ENCODE results near the gene PSMA6. TPM values are rescaled to one million over a fixed set of nuclear protein-coding genes. Genes with fewer than 3 reads are reported as not detected.

Gene PSMA6
- total and polyA plus RNA-seq, 10 of the 15 experiments (the other 5 are each of a cell fraction or from before 2014, with no cell fraction given): 267 to 1,363 (median 402) TPM

DNA sequence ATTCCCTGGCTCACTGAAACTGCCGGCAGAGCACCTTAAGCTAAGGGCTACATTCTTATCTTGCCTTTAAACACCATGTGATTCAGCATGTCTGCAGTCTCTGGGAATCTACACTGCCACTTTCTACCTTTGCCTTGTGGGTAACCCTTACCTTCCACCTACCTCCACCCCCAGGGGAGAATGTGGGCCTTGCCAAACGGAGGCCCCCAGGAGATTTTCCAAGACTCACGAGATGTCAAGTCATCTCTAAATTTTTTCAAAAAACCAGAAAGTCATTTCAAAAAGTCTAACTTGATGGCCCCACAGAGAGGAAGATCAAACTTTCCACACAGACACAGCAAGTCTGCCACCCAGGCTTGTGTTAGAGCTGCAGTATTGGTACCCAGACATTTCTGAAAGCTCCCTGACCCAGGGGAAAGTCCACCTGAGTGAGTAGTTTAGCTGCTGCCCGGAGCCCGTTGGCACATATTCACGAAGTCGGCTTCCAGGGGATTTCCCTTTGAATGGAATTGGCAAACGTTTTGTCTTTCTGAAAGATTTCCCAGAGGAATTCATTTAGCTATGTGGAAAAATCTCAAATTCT lies 4.7 kb upstream of the PSMA6 start (continued):
- TF ChIP-seq, protein P1, sequence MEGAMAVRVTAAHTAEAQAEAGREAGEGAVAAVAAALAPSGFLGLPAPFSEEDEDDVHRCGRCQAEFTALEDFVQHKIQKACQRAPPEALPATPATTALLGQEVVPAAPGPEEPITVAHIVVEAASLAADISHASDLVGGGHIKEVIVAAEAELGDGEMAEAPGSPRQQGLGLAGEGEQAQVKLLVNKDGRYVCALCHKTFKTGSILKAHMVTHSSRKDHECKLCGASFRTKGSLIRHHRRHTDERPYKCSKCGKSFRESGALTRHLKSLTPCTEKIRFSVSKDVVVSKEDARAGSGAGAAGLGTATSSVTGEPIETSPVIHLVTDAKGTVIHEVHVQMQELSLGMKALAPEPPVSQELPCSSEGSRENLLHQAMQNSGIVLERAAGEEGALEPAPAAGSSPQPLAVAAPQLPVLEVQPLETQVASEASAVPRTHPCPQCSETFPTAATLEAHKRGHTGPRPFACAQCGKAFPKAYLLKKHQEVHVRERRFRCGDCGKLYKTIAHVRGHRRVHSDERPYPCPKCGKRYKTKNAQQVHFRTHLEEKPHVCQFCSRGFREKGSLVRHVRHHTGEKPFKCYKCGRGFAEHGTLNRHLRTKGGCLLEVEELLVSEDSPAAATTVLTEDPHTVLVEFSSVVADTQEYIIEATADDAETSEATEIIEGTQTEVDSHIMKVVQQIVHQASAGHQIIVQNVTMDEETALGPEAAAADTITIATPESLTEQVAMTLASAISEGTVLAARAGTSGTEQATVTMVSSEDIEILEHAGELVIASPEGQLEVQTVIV (IDR thresholded peaks at IDR 0.05; ENCODE audit: borderline replicate concordance, partially characterized antibody): no peak
- TF ChIP-seq GABPA (IDR thresholded peaks at IDR 0.05; ENCODE audit: low read depth): 0 out of 2 replicates have a peak, but pooled peaks have one; percentile 3
- no peak for TF ChIP-seq SREBF2 (IDR thresholded peaks at IDR 0.05; ENCODE audit: low read length)
- no peak for TF ChIP-seq CREB1 (IDR thresholded peaks at IDR 0.05; ENCODE audit: low read depth)
- TF ChIP-seq, protein P2, sequence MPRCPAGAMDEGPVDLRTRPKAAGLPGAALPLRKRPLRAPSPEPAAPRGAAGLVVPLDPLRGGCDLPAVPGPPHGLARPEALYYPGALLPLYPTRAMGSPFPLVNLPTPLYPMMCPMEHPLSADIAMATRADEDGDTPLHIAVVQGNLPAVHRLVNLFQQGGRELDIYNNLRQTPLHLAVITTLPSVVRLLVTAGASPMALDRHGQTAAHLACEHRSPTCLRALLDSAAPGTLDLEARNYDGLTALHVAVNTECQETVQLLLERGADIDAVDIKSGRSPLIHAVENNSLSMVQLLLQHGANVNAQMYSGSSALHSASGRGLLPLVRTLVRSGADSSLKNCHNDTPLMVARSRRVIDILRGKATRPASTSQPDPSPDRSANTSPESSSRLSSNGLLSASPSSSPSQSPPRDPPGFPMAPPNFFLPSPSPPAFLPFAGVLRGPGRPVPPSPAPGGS (IDR thresholded peaks at IDR 0.05; ENCODE audit: borderline replicate concordance, insufficient read depth, low read depth, low read length, poor library complexity, severe bottlenecking): no peak
- no peak for TF ChIP-seq IRF4 (IDR thresholded peaks at IDR 0.05; ENCODE audit: low read depth, low read length)
- TF ChIP-seq, protein P3, sequence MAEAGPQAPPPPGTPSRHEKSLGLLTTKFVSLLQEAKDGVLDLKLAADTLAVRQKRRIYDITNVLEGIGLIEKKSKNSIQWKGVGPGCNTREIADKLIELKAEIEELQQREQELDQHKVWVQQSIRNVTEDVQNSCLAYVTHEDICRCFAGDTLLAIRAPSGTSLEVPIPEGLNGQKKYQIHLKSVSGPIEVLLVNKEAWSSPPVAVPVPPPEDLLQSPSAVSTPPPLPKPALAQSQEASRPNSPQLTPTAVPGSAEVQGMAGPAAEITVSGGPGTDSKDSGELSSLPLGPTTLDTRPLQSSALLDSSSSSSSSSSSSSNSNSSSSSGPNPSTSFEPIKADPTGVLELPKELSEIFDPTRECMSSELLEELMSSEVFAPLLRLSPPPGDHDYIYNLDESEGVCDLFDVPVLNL (IDR thresholded peaks at IDR 0.05; ENCODE audit: low read depth, low read length): no peak
- no peak for TF ChIP-seq SUZ12 (IDR thresholded peaks at IDR 0.05; ENCODE audit: unreplicated experiment)
- TF ChIP-seq EGR1 (IDR thresholded peaks at IDR 0.05; ENCODE audit: borderline replicate concordance in 1 of 2, low read depth in 2 of 2, low read length in 2 of 2): no peak
- TF ChIP-seq POU2F2 (IDR thresholded peaks at IDR 0.05; ENCODE audit: borderline replicate concordance, low read depth, low read length): no peak
- TF ChIP-seq ETV6 (conservative IDR thresholded peaks at IDR 0.05 in 1 of 2, IDR thresholded peaks at IDR 0.05 in 1 of 2; ENCODE audit: borderline replicate concordance in 1 of 2, low read depth in 1 of 2): no peak
- TF ChIP-seq KLF5 (IDR thresholded peaks at IDR 0.05; ENCODE audit: partially characterized antibody): no peak
- TF ChIP-seq FOXK2 (IDR thresholded peaks at IDR 0.05): no peak
- TF ChIP-seq, protein P4, sequence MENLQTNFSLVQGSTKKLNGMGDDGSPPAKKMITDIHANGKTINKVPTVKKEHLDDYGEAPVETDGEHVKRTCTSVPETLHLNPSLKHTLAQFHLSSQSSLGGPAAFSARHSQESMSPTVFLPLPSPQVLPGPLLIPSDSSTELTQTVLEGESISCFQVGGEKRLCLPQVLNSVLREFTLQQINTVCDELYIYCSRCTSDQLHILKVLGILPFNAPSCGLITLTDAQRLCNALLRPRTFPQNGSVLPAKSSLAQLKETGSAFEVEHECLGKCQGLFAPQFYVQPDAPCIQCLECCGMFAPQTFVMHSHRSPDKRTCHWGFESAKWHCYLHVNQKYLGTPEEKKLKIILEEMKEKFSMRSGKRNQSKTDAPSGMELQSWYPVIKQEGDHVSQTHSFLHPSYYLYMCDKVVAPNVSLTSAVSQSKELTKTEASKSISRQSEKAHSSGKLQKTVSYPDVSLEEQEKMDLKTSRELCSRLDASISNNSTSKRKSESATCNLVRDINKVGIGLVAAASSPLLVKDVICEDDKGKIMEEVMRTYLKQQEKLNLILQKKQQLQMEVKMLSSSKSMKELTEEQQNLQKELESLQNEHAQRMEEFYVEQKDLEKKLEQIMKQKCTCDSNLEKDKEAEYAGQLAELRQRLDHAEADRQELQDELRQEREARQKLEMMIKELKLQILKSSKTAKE (IDR thresholded peaks at IDR 0.05; ENCODE audit: low read depth, poor library complexity, severe bottlenecking): peak; percentile 26
- no peak for TF ChIP-seq ZNF384 (IDR thresholded peaks at IDR 0.05; ENCODE audit: borderline replicate concordance, low read depth, low read length)
- peak; percentile 26; the same call in 1 of the 2 replicates for TF ChIP-seq NFIC (IDR thresholded peaks at IDR 0.05; ENCODE audit: low read depth, low read length)

All from GM12878 (cell line).